ENCODE data around the gene PROSER2. TPM values are rescaled to one million over a fixed set of nuclear protein-coding genes. Genes with fewer than 3 reads are reported as not detected.

The PROSER2 gene
- total RNA-seq, 1 donor from 2014 or later, result 47.6 TPM

Other genes starting within 250 kb of the PROSER2 start
- 20.3 and 21.2 TPM in 2 replicates for gene USP6NL, start 211.7 kb upstream of the PROSER2 start, total RNA-seq
- gene ECHDC3, start 81.0 kb upstream of the PROSER2 start, total RNA-seq, result 31.6 and 35.1 TPM in 2 replicates
- gene UPF2, start 219.5 kb downstream of the PROSER2 start, total RNA-seq, result 12.0 and 13.9 TPM in 2 replicates
- gene DHTKD1, start 245.6 kb downstream of the PROSER2 start, total RNA-seq, result 17.3 and 30.9 TPM in 2 replicates

Data from kidney epithelial cell (primary cell).